HEK293T (cell line): ENCODE measurements around the gene GIMAP4.
"Not testable (repeated sequence)": the region's sequence is repeated elsewhere in the genome, so short reads cannot be mapped to it uniquely, and the experiment has no call there.

Experiments
- CTCF ChIA-PET: fragments of 350-600 bp; formaldehyde crosslinking; extraction: SDS; loops from one replicate; lab custom pipeline; 2021; ENCODE audit warnings: antibody characterized with exemption, inconsistent platforms; lab: Yijun Ruan, JAX
- POLR2A ChIA-PET: fragments of 350-600 bp; formaldehyde crosslinking; extraction: SDS; loops from one replicate; lab custom pipeline; 2020; ENCODE audit warnings: antibody characterized with exemption, inconsistent platforms; lab: Yijun Ruan, JAX
- DNase-seq: peaks from one replicate; pipeline ENCODE4 v3.0.0; 2012; ENCODE audit warnings: mixed read lengths; ENCODE audit errors: extremely low spot score
- ARNT ChIP-seq: fragments of 450-650 bp; IDR thresholded peaks from 2 replicates; pipeline ENCODE4 v1.6.1; 2017; ENCODE audit warnings: mild to moderate bottlenecking
- BHLHE40 ChIP-seq: fragments of 450-650 bp; IDR thresholded peaks from 2 replicates; pipeline ENCODE4 v1.6.1; 2016; ENCODE audit warnings: mild to moderate bottlenecking, moderate library complexity, borderline replicate concordance
- CTBP1 ChIP-seq: fragments of 450-650 bp; IDR thresholded peaks from 2 replicates; pipeline ENCODE4 v1.6.1; 2016; ENCODE audit warnings: borderline replicate concordance
- ELF4 ChIP-seq: fragments of 450-650 bp; IDR thresholded peaks from 2 replicates; pipeline ENCODE4 v1.6.1; 2017; ENCODE audit warnings: antibody characterized with exemption
- FOXA1 ChIP-seq: fragments of 450-650 bp; IDR thresholded peaks from 2 replicates; pipeline ENCODE4 v1.6.1; 2016; ENCODE audit warnings: mild to moderate bottlenecking
- FOXK2 ChIP-seq: fragments of 450-650 bp; IDR thresholded peaks from 2 replicates; pipeline ENCODE4 v1.6.1; 2016; ENCODE audit warnings: mild to moderate bottlenecking
- FOXM1 ChIP-seq: fragments of 450-650 bp; IDR thresholded peaks from 2 replicates; pipeline ENCODE4 v1.6.1; 2017; ENCODE audit warnings: mild to moderate bottlenecking, borderline replicate concordance
- HDGF ChIP-seq: fragments of 450-650 bp; IDR thresholded peaks from 2 replicates; pipeline ENCODE4 v1.6.1; 2017; ENCODE audit warnings: antibody characterized with exemption, borderline replicate concordance
- L3MBTL2 ChIP-seq: fragments of 450-650 bp; conservative IDR thresholded peaks from 2 replicates; pipeline ENCODE4 v1.6.1; 2016; ENCODE audit warnings: mild to moderate bottlenecking
- LEF1 ChIP-seq: fragments of 450-650 bp; IDR thresholded peaks from 2 replicates; pipeline ENCODE4 v1.6.1; 2017; ENCODE audit warnings: mild to moderate bottlenecking, borderline replicate concordance
- NFRKB ChIP-seq: fragments of 450-650 bp; IDR thresholded peaks from 2 replicates; pipeline ENCODE4 v1.6.1; 2016; ENCODE audit warnings: mild to moderate bottlenecking, moderate library complexity
- SP1 ChIP-seq: fragments of 450-650 bp; IDR thresholded peaks from 2 replicates; pipeline ENCODE4 v1.6.1; 2017
- SUZ12 ChIP-seq: fragments of 450-650 bp; IDR thresholded peaks from 2 replicates; pipeline ENCODE4 v1.6.1; 2016; ENCODE audit warnings: mild to moderate bottlenecking
- TARDBP ChIP-seq: fragments of 450-650 bp; IDR thresholded peaks from 2 replicates; pipeline ENCODE4 v1.6.1; 2016
- ZNF384 ChIP-seq: fragments of 450-650 bp; IDR thresholded peaks from 2 replicates; pipeline ENCODE4 v1.6.1; 2016
- TF ChIP-seq, protein P1 (sequence below): fragments of 450-650 bp; IDR thresholded peaks from 2 replicates; pipeline ENCODE4 v1.6.1; 2016

Gene GIMAP4

DNA sequence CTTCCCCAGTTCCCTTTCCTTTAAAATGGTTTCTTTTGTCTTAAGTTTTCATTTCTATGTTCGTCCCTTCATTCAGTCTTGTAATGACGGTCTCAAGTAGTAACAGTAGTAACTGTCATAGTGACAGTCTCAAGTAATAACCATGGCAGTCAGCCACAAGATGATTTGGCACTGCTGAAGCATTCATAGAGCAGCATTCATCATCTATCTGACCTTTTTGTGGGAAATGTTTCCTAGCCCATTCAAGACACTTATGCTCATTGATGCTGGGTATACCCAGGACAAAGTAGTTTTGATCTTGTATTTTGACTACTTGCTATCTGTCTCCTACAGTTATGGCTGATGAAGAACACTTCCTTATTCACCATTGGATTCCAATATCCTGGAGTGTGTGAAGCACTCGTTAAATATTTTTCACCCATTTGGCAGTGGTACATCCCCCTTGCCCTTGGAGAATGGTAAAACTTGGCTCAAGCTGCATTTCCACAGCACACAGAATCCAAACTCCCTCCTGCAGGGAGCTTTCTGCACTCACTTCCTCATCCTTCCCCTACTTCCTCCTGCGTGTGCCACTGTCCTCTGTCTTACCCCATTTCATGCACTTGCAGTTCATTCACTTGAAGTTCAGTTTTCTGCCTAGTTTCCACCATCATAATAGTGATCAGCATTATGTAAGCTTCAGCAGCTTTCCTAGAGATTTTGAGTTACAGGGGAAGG is 19.0 kb downstream of the GIMAP4 start:
- ChIA-PET POLR2A (no interaction called here), CTCF (no interaction called here)
- DNase-seq, result no peak
- no peak for TF ChIP-seq CTBP1
- TF ChIP-seq FOXM1, result no peak
- no peak for TF ChIP-seq ELF4
- no peak for TF ChIP-seq NFRKB
- no peak for TF ChIP-seq HDGF
- TF ChIP-seq BHLHE40, result no peak
- TF ChIP-seq FOXA1, result no peak
- no peak for TF ChIP-seq LEF1
- TF ChIP-seq, protein P1, sequence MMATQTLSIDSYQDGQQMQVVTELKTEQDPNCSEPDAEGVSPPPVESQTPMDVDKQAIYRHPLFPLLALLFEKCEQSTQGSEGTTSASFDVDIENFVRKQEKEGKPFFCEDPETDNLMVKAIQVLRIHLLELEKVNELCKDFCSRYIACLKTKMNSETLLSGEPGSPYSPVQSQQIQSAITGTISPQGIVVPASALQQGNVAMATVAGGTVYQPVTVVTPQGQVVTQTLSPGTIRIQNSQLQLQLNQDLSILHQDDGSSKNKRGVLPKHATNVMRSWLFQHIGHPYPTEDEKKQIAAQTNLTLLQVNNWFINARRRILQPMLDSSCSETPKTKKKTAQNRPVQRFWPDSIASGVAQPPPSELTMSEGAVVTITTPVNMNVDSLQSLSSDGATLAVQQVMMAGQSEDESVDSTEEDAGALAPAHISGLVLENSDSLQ, result no peak
- no peak for TF ChIP-seq SP1
- TF ChIP-seq ARNT, result no peak

DNA sequence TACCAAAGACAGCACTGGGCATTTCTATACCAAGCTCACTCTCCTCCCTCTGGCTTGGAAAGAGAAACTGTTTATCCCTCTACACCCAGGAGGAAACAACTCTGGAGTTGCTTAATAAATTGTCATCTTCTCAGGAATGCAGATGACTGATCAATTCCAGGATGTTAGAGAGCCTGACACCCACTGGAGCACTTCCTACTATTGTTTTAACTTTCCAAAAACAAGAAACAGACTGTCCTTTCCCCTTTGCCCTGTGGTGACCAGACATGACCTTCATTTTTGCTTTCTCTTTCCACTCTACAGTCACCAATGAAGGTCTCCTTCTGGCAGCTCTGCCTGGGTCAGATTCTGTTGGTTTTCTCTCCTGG is 19.6 kb downstream of the GIMAP4 start:
- no peak for TF ChIP-seq LEF1
- TF ChIP-seq HDGF, result no peak
- no peak for TF ChIP-seq SP1
- TF ChIP-seq L3MBTL2, result no peak
- TF ChIP-seq FOXK2, result no peak
- TF ChIP-seq BHLHE40, result no peak
- TF ChIP-seq ZNF384, result no peak
- no peak for TF ChIP-seq NFRKB
- TF ChIP-seq ARNT, result no peak
- no peak for TF ChIP-seq FOXA1
- TF ChIP-seq ELF4, result no peak
- no peak for TF ChIP-seq SUZ12
- TF ChIP-seq CTBP1, result no peak
- no peak for TF ChIP-seq TARDBP
- no peak for DNase-seq
- POLR2A ChIA-PET, result no interaction called here
- CTCF ChIA-PET, result no interaction called here

DNA sequence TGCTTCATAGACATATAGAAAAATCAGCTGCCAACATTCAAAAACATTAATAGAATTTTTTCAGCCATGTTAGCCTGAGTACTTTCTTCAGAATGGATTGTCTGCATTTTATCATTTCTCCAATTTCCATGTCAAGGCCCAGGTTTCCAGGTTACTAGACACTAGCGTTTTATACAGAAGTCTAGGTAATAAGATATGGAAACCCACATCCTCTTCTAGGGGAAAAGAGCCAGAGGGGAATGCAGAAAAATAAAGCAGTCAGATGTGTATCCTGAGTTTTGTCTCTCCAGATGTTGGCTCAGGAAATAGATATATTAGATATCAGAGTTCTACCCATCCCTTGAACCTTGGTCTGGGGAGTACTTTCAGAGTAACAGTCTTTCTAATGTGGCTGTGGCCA is 20.4 kb downstream of the GIMAP4 start:
- POLR2A ChIA-PET, result no interaction called here
- CTCF ChIA-PET, result no interaction called here
- no peak for TF ChIP-seq BHLHE40
- no peak for TF ChIP-seq TARDBP
- no peak for TF ChIP-seq NFRKB
- TF ChIP-seq SUZ12, result no peak
- no peak for TF ChIP-seq ELF4
- no peak for TF ChIP-seq FOXM1
- TF ChIP-seq ZNF384, result no peak
- TF ChIP-seq, protein P1, result no peak
- DNase-seq, result no peak

DNA sequence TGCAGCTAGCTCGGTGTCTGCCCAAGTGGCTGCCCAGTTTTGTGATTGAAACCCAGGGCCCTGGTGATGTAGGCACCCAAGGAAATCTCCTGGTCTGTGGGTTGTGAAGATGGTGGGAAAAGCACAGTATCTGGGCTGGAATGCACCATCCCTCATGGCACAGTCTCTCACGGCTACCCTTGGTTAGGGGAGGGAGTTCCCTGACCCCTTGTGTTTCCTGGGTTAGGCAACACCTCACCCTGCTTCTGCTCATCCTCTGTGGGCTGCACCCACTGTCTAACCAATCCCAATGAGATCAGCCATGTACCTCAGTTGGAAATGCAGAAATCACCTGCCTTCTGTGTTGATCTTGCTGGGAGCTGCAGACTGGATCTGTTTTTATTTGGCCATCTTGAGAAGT is 27.6 kb downstream of the GIMAP4 start:
- ChIA-PET CTCF (no interaction called here), POLR2A (no interaction called here)
- TF ChIP-seq NFRKB, result no peak
- TF ChIP-seq SP1, result no peak
- TF ChIP-seq SUZ12, result no peak
- TF ChIP-seq FOXM1, result no peak
- no peak for TF ChIP-seq FOXA1
- no peak for TF ChIP-seq TARDBP
- TF ChIP-seq FOXK2, result no peak
- TF ChIP-seq, protein P1, result no peak
- TF ChIP-seq BHLHE40, result no peak
- TF ChIP-seq ARNT, result no peak
- no peak for TF ChIP-seq ELF4
- TF ChIP-seq L3MBTL2, result no peak
- no peak for TF ChIP-seq LEF1
- TF ChIP-seq CTBP1, result no peak
- no peak for TF ChIP-seq ZNF384
- TF ChIP-seq HDGF, result no peak
- DNase-seq, result no peak

DNA sequence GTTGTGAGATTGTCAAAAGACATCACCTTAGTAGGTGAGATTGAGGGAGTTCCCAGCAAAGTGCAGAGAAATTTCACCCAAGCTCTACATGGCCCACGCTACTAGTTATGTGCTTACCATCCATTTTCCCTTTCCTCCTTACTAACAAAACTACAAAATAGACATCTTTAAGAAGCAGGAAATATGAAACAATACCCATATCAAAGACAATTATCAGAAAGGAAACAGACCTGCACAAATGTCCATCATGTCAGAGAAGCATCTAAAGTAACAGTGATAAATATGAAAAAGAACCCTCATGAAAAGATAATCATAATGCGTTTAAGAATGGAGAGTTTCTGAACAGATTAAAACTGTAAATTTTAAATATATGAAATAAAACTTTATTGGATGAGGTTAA is 28.2 kb downstream of the GIMAP4 start:
- no peak for DNase-seq
- TF ChIP-seq, protein P1, result no peak
- TF ChIP-seq TARDBP (no peak), ELF4 (no peak), NFRKB (no peak)
- CTCF ChIA-PET, result no interaction called here
- POLR2A ChIA-PET, result no interaction called here

DNA sequence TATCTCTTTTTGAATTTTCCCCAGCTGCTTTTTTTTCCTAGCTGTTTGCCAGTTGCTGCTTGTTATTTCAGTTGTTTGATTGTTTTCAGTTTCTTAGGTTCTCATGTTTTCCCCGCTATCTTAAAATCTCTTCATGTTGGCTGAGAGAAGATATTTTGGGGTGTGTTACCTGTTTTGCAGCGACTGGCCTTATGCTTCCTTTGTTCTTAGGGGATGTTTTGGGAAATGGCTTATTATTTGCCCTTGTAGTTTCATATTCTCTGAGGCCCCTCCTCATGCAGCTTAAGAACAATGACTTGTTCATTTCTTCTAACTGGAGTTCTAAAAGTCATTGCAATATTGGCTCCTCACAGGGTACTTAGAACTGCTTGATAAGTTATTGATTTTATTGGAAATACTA is 36.4 kb downstream of the GIMAP4 start:
- CTCF ChIA-PET, POLR2A ChIA-PET, DNase-seq: not testable (repeated sequence)

DNA sequence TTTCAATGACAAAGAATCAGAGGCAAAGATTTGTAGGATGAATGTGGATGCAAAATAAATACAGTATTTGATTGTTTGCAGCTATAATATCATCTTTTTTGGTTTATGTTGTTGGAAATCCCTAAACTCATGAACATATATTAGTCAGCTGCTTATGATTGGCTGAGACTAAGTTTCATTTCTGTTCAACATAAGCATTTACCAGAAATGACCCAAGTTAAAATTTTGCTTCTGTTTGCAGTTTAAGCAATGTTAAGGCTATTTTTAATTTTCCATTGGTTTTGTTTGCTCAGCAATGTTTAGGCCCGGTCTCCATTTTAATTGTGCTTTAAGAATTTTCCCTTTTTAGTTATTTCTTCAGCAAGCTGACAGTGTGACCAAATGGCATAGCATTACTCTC is 43.0 kb downstream of the GIMAP4 start:
- ChIA-PET CTCF (no interaction called here), POLR2A (no interaction called here)
- DNase-seq, result no peak
- no peak for TF ChIP-seq LEF1
- TF ChIP-seq TARDBP, result no peak
- TF ChIP-seq ZNF384, result no peak
- no peak for TF ChIP-seq ELF4
